Gastroesophageal sphincter (tissue), 3 donors: ENCODE results near the gene ZMAT5.

Experiments used
- CTCF ChIP-seq, 4 experiments: fragments of 200-600 bp in 2 of 4; fragments of 450-650 bp in 2 of 4; sonication (generic) in 1 of 4; IDR thresholded peaks; one replicate each; pipeline ENCODE4 v1.5.1; 2017 to 2019; ENCODE audit warnings: antibody characterized with exemption in 4 of 4, mild to moderate bottlenecking in 2 of 4, moderate library complexity in 2 of 4
- EP300 ChIP-seq: sonication (generic); formaldehyde crosslinking; IDR thresholded peaks from one replicate; pipeline ENCODE4 v1.6.1; 2017; ENCODE audit warnings: antibody characterized with exemption, mild to moderate bottlenecking
- POLR2A ChIP-seq, 2 donors: fragments of 450-650 bp; IDR thresholded peaks; one replicate each; pipeline ENCODE4 v1.6.1; 2017; ENCODE audit warnings: antibody characterized with exemption in 2 of 2, mild to moderate bottlenecking in 2 of 2, moderate library complexity in 1 of 2
- POLR2AphosphoS5 ChIP-seq: sonication (generic); formaldehyde crosslinking; IDR thresholded peaks from one replicate; pipeline ENCODE4 v1.6.1; 2017; ENCODE audit warnings: antibody characterized with exemption

GRCh38 chr22:29732883-29733282 lies 33.9 kb downstream of the ZMAT5 start:
- no peak for TF ChIP-seq CTCF (IDR thresholded peaks at IDR 0.05)
- no peak for TF ChIP-seq POLR2A (IDR thresholded peaks at IDR 0.05)
- TF ChIP-seq EP300, result no peak
- no peak for TF ChIP-seq POLR2AphosphoS5
